GM19328 (cell line): Measurements from ENCODE around the gene CFL1.

Source experiments
- ATAC-seq: cut with Tn5 transposase; IDR thresholded peaks from one replicate; pipeline ENCODE4 v1.9.1; 2021; ENCODE audit warnings: mild to moderate bottlenecking, moderate library complexity; ENCODE audit not compliant: unreplicated experiment

CFL1 gene

GRCh38 chr11:65888163-65888814, 30.3 kb upstream of the CFL1 start, which contains the start of gene FIBP:
Gene FIBP (minus strand): TSS chr11:65888471. CDS start chr11:65888418, 53 bp downstream.
- ATAC-seq: peak; percentile 52

DNA sequence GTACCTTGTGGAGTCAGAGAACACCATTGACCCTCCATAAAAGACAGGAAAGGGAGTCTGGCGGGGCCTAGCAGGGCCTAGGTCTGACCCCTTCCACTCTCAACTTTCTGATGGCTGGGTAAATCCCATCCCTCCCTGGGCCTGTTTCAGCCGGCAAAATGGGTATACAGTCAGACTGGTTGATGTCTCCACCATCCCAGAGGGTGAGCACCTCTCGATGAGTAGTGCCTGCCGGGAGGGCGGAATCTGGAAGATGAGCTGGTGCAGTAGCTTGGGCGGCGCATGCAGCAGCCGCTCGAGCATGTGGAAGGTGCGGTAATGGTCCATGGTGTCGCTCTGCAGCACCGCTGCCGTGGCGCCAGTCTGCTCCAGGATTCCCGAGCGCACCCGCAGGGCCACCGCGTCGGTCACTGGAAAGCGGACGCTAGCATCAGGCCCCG, 29.8 kb upstream of the CFL1 start:
- no peak for ATAC-seq

DNA sequence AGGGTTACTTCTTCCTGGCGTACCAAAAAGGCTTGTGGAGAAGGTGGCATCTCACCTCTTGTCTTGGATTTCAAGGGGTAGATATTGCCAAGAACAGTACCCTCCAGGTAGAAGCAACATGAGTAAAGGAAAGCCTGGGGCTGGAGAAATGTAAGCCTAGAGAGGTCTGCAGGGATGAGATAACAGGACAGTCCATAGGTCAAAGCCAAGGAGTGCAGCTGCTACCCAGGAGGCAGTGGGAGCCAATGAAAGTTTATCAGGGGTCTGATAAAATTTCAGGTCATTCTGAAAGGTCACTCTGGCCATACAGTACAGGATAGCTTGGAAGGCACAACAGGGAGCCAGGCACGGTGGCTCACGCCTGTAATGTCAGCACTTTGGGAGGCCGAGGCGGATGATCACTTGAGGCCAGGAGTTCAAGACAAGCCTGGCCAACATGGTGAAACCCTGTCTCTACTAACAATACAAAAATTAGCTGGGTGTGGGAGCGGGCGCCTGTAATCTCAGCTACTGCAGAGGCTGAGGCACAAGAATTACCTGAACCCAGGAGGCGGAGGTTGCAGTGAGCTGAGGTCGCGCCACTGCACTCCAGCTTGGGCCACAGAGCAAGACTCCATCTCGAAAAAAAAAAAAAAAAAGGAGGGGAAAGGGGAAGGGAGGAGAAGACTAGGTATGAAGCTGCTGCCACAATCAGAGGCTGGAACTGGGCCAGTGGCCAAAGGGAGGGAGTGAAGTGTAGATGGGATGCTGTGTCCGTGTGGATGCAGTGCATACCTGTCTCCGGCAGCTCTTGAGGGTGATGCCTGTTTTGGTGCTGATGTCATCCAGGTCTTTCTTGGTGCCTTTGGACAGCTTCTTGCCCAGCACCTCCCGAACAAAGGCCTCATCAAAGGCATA, 29.1 kb upstream of the CFL1 start:
- ATAC-seq: no peak

DNA sequence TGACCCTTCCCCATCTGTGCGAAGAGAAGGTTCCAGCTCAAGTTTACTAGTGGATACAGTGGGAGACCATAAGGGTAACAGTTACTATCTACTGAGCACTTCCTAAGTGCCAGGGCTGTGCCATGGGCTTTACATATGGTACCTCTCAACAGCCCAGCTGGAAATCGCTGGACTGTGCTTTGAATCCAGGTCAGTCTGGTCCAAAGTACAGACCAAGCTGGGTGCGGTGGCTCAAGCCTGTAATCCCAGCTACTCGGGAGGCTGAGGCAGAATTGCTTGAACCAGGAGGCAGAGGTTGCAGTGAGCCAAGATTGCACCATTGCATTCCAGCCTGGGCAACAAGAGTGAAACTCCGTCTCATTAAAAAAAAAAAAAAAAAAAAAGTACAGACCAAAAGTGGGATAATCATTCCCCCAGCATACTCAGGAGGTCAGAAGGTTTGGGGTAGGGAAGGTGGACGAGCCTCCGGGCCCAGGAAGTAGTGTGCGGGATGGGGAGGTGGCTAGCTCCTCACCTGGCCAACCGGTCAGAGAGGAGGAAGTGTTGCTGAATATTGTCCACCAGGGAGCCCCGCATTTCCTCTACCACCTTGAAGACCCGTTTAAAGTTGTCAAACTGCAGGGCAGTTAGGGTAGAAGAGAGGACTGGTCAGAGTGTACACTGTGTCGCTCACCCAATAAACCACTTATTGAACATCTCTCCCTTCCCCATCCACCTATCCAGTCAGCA, 28.0 kb upstream of the CFL1 start:
- no peak for ATAC-seq

- no peak for ATAC-seq
These were observed 27.3 kb upstream of the CFL1 start for GRCh38 chr11:65885231-65885630.

- ATAC-seq: no peak
These were observed 26.7 kb upstream of the CFL1 start for GRCh38 chr11:65884716-65885092.

- ATAC-seq: no peak
These were observed 26.1 kb upstream of the CFL1 start for GRCh38 chr11:65883786-65884715.

GRCh38 chr11:65883058-65883761, 25.2 kb upstream of the CFL1 start:
- ATAC-seq: no peak

GRCh38 chr11:65882120-65883057, 24.4 kb upstream of the CFL1 start:
- ATAC-seq: no peak

DNA sequence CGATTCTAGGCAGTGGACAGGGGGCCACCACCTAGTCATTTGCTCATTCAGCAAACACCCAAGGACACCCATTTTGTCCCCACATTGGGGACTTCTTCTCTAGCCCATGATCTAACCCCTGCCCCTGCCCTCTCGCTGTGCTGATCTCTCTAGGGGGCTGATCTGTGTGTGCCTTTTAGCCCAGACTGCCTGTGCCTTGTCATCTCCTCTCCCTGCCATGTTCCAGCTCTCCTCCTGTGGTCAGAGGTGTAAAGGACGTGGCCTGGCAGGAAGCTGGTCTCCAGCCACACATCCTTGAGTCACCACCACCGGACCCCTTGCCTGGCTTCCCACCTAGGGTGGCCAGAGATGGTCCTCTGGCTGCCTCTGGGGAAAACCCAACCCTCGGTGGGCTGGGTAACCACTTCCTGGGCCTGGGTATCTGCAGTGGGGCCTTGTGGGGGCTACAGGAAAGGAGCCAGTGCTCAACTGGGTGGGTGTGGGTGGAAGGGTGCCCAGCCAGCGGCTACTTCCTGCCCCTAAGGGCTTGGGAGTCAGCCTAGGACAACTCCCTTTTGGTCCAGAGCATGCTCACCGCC, 23.0 kb upstream of the CFL1 start:
- no peak for ATAC-seq

DNA sequence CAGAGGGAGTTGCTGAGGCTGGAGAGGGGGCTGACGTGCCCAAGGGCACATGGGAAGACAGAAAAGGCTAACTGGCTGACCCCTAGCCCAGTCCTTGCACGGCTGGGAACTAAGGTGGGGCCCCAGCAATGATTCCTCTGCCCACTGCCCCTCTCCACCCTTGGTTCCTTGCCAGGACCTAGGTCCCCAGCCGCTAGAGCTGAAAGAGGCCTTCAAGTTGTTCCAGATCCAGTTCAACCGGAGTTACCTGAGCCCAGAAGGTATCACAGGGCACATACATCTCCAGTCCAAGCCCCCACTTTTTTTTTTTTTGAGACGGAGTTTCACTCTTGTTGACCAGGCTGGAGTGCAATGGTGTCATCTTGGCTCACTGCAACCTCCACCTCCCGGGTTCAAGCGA, 22.0 kb upstream of the CFL1 start:
- ATAC-seq: no peak

DNA sequence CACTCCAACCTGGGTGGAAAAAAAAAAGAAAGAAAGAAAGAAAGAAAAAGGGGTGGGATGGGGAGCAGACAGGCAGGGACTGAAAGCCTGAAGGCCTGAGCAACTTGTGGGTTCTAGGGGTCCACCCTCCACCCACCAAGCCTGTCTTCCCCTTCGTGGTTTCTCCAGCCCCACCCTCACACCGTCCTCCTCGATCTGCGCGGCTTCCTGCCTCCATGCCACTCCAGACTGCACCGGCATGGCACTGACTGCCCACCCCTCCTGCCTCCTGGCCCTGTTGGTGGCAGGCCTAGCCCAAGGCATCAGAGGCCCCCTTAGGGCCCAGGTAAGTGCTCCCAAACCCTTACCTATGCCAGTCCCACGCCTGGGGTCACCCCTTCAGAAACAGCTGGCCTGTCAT, 21.6 kb upstream of the CFL1 start, which contains the start of gene CTSW:
Gene CTSW, plus strand, starts transcription at position 221 of the 400 bp plus-strand sequence. Its CDS starts 18 bp downstream, at position 239.
- ATAC-seq: no peak

- ATAC-seq: peak; percentile 81
These were observed 15.6 kb upstream of the CFL1 start for GRCh38 chr11:65873318-65874156.

DNA sequence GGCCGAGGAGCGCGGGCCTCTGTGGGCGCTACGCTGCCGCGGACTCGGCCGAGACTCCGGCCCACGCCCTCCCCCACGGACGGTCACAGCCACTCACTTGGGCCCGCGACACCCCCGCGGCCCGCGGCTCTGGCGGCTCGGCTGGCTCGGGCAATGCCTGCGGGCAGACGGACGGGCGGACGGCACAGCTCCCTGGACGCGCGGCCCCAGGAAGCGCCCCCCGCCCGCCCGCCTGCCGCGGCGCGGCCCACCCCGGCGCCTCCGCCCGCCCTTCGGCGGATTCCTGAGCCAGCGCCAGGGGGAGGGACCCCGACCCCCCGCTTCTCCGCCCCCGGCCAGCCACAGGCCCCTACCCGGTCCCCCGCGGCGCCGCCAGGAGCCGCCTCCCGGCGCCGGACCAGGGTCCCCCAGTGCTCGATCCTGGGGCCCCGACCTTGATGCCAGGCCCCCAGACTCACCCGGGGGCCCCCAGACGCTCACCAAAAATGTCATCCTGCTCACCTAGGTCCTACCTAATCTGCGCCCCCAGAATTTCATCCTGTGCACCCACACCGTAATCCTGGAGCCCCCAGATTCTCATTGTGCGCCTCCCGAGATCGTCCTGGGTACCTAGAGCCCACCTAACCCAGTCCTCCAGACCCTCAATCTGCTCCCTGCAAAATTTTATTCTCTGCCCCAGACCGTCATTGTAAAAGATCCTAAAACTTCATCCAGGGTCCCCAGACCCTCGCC, 14.8 kb upstream of the CFL1 start, which contains the start of gene EFEMP2:
Gene EFEMP2, minus strand, starts transcription at position 215 of the 732 bp plus-strand sequence. CDS start 446 bp downstream, outside the sequence.
- no peak for ATAC-seq

GRCh38 chr11:65871811-65872548, 14.0 kb upstream of the CFL1 start:
- ATAC-seq: no peak
